B cell (primary cell): Measurements from ENCODE around the gene VCAM1.

ENCODE experiments used
- EZH2 ChIP-seq: IDR thresholded peaks from 2 replicates; pipeline ENCODE4 v1.6.1; 2012; ENCODE audit warnings: borderline replicate concordance, low read depth, mild to moderate bottlenecking, moderate library complexity, low read length; ENCODE audit not compliant: insufficient read depth, poor library complexity, severe bottlenecking
- TF ChIP-seq, protein P1 (sequence below): fragments of 200-600 bp; IDR thresholded peaks from one replicate; pipeline ENCODE4 v1.8.0; 2022; ENCODE audit warnings: antibody characterized with exemption, mild to moderate bottlenecking

DNA sequence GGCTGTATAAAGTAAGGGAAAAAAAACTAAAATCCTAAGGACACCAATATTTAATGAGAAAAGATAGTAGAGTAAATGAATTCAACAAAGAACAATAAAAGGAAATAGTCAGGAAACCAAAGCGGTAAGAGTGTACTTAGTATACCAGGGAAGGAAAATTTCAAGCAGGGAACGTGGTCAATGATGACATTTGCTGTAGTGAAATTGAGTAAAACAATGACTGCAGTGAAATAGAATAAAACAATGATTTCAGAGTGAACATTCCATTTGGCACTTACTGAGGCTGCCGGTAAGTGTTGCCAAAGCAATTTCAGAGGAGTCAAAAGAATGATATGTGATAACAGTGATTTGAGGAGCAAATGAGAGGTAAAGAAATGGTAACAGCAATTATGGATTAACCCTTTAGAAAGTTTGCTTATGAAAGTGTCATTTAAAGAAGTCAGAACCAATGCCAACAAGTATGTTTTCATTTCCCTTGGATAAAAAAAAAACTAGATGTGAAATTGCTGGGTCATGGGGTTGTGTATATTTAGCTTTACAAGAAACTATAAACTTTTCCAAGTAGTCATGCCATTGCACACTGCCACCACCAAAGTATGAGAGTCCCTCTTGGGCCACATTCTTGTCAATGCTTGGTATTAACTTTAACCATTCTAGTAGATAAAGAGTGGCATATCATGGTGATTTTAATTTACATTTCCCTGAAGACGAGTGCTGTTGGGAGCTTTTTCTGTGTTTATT is 50.5 kb downstream of the VCAM1 start:
- TF ChIP-seq, protein P1, sequence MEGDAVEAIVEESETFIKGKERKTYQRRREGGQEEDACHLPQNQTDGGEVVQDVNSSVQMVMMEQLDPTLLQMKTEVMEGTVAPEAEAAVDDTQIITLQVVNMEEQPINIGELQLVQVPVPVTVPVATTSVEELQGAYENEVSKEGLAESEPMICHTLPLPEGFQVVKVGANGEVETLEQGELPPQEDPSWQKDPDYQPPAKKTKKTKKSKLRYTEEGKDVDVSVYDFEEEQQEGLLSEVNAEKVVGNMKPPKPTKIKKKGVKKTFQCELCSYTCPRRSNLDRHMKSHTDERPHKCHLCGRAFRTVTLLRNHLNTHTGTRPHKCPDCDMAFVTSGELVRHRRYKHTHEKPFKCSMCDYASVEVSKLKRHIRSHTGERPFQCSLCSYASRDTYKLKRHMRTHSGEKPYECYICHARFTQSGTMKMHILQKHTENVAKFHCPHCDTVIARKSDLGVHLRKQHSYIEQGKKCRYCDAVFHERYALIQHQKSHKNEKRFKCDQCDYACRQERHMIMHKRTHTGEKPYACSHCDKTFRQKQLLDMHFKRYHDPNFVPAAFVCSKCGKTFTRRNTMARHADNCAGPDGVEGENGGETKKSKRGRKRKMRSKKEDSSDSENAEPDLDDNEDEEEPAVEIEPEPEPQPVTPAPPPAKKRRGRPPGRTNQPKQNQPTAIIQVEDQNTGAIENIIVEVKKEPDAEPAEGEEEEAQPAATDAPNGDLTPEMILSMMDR, result no peak
- TF ChIP-seq EZH2, result no peak
